Stomach smooth muscle (tissue), 2 donors: Measurements from ENCODE around the gene MAGOHB.
"Not testable (repeated sequence)": the region's sequence is repeated elsewhere in the genome, so short reads cannot be mapped to it uniquely, and the experiment has no call there.

ENCODE experiments used
- H3K27ac ChIP-seq: one replicate; pipeline ENCODE4 v1.7.0; 2013; ENCODE audit warnings: mild to moderate bottlenecking, low read length, inconsistent platforms
- H3K27me3 ChIP-seq, 2 donors: one replicate each; pipeline ENCODE4 v1.7.0; 2013; ENCODE audit warnings: low read length in 2 of 2; ENCODE audit not compliant: insufficient read depth in 2 of 2, control insufficient read depth in 1 of 2
- H3K36me3 ChIP-seq, 2 donors: one replicate each; pipeline ENCODE4 v1.7.0; 2013; ENCODE audit warnings: low read length in 2 of 2; ENCODE audit not compliant: control insufficient read depth in 2 of 2, insufficient read depth in 2 of 2
- H3K4me1 ChIP-seq: one replicate; pipeline ENCODE4 v1.7.0; 2013; ENCODE audit warnings: low read length; ENCODE audit not compliant: control insufficient read depth, insufficient read depth
- H3K4me3 ChIP-seq, 2 donors: one replicate each; pipeline ENCODE4 v1.7.0; 2013; ENCODE audit warnings: low read length in 2 of 2
- H3K9ac ChIP-seq, 2 donors: one replicate each; pipeline ENCODE4 v1.7.0; 2013; ENCODE audit warnings: low read length in 2 of 2, mild to moderate bottlenecking in 1 of 2
- H3K9me3 ChIP-seq, 2 donors: one replicate each; pipeline ENCODE4 v1.7.0; 2013; ENCODE audit warnings: low read length in 2 of 2; ENCODE audit not compliant: control insufficient read depth in 2 of 2
- donor health status: healthy.
- donor health status: Pancreatic carcinoma.

The MAGOHB gene

DNA sequence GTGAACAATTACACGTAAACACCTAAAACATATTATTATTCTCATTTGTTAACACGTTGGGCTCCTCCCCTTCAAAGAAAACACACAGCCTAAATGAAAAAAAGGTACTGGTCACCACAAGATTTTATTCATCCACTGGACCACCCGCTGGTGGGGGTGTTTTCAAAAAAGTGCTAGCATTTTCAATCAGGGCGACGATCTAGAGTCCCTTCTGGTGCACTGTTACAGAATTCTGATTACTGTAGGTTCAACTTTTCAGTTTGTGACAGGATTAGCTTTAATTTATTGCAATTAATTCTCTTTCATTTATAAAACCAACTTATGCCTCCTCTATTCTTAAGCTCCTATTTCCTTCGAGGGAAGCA, 443 bp downstream of the MAGOHB start:
- Histone ChIP-seq H3K36me3 (peaks cover 14 to 15% of the 10 kb centered on the region in 2 donors), H3K9me3 (no peaks in the 10 kb centered on the region), H3K27me3 (no peaks in the 10 kb centered on the region), H3K4me1 (peaks cover 3% of the 10 kb centered on the region), H3K27ac (peak overlapping the region; percentile 80), H3K9ac (peak overlapping the region; percentile 95 to 96), H3K4me3 (peak overlapping the region; percentile 80 to 97)

DNA sequence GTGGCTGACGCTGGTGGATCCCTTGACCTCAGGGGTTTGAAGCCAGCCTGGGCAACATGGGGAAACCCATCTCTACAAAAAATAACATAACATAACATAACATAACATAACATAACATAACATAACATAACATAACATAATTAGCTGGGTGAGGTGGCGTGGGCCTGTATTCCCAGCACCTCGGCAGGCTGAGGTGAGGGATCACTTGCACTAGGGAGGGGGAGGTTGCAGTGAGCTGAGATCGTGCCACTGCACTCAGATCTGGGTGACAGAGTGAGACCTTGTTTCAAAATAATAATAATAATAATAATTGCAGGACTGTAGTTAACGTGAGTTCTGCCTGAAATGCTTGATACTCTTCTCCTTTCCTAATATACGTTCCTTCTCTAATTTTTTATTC, 1.3 kb downstream of the MAGOHB start:
- Histone ChIP-seq H3K9ac (peak overlapping the region in 1 of 2 donors; percentile 95), H3K36me3 (peaks cover 14 to 22% of the 10 kb centered on the region in 2 donors), H3K4me1 (peaks cover 3% of the 10 kb centered on the region), H3K27ac (no peak overlapping the region), H3K4me3 (peak overlapping the region; percentile 80 to 97), H3K9me3 (no peaks in the 10 kb centered on the region), H3K27me3 (no peaks in the 10 kb centered on the region)

DNA sequence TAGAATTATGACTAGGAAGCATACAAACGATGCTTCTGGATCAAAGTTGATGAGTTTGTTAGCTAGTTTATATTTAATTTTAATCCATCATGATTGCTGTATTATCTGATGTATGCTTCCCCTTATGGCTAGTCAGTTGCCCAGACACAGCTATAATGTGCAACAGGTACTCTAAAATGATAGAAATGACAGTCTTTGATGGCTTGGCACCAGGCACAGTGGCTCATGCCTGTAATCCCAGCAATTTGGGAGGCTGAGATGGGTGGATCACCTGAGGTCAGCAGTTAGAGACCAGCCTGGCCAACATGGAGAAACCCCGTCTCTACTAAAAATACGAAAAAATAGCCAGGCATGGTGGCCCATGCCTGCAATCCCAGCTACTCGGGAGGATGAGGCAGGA, 2.2 kb downstream of the MAGOHB start:
- H3K36me3 ChIP-seq = peaks cover 14 to 22% of the 10 kb centered on the region in 2 donors
- not testable (repeated sequence) for H3K9me3 ChIP-seq

DNA sequence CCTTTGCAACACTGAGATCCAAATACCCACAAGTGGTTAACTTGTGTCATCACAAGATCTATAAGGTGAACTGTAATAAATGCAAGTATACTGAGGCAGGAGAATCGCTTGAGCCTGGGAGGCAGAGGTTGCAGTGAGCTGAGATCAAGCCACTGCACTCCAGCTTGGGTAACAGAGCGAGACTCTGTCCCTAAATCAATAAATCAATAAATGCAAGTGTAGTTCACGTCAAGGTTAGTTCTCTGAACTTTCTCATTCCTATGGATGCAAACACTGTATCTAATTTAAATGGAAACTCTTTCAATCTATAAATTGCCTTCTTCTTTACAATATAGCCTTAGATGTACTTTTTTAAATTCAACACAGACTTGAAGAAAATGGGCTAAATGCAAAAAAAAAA, 3.2 kb downstream of the MAGOHB start:
- Histone ChIP-seq H3K9me3 (no peaks in the 10 kb centered on the region), H3K9ac (no peak overlapping the region), H3K4me3 (no peak overlapping the region), H3K27ac (no peak overlapping the region), H3K27me3 (no peaks in the 10 kb centered on the region), H3K36me3 (peaks cover 14 to 26% of the 10 kb centered on the region in 2 donors), H3K4me1 (peaks cover 3% of the 10 kb centered on the region)

More for the DNA sequence above, 2.2 kb downstream of the MAGOHB start:
- H3K27me3 ChIP-seq, H3K4me3 ChIP-seq, H3K27ac ChIP-seq, H3K9ac ChIP-seq, H3K4me1 ChIP-seq: not testable (repeated sequence)

DNA sequence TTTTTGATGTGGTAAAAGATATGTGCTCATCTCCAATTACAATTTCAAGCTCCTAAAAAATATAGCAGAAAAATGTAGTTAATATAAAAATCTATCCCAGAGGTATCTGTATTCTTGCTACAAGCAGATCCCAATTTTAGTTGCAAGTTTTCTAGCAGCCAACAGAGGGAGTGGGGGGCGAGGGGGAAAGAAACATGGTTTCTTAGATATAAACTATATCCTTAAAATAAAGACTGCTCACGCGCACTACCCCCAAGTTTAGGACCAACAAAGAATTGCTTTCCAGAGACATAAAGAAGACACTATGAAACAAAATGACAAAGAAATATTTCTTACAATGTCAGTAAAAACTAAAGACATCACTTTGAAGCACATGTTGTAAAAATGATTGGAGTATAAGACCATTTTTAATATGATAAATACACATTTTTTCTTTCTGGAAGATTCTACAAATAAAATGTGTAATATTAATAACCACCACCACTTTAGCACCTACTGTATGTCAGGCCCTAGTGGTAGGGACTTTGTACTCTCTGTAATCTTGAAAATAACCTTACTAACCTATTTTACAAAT, 5.4 kb downstream of the MAGOHB start:
- H3K27ac ChIP-seq = no peak overlapping the region
- no peaks in the 10 kb centered on the region for H3K9me3 ChIP-seq
- no peak overlapping the region for H3K4me3 ChIP-seq
- no peak overlapping the region for H3K9ac ChIP-seq
- no peaks in the 10 kb centered on the region for H3K27me3 ChIP-seq
- peaks cover 3% of the 10 kb centered on the region for H3K4me1 ChIP-seq
- H3K36me3 ChIP-seq = peaks cover 14 to 29% of the 10 kb centered on the region in 2 donors

DNA sequence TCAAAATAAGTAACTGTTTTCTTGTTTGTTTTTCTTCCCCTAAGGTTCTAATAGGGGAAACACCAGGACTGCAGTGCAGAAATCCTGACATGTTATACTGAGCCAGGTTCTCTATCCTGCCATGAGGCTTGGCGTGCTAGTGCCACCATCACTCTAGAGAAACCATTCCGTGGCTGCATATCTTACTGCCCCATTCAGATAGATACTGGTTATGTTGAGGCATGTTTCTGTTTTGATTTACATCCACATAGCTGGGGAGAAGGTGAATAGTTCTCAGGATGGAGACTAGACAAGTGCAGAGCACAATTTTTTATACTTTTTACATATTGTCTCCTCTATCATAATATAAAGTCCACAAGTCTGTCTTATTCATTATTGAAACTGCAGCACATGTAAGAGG, 11.5 kb downstream of the MAGOHB start:
- Histone ChIP-seq H3K36me3 (peaks cover 5 to 11% of the 10 kb centered on the region in 2 donors), H3K4me3 (no peak overlapping the region), H3K4me1 (no peaks in the 10 kb centered on the region), H3K9me3 (no peaks in the 10 kb centered on the region), H3K27ac (no peak overlapping the region), H3K9ac (no peak overlapping the region), H3K27me3 (no peaks in the 10 kb centered on the region)

DNA sequence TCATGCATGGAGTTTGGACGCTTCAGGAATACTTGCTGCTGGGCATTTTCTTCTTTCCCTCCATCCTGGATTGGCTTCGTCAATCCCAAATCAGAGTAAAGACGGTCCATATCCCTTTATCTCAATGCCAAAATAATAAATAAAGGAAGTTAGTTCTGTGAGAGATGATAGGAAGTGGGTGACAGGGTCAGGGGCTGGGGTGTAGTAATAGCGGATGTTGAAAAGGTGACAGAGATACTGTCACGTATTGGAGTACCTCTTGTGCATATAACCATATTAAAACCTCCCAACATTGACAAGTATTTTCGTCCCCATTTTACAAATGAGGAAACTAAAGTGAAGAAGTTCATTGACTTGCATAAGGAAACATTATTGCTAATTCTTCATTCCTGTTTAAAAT, 12.4 kb downstream of the MAGOHB start:
- no peaks in the 10 kb centered on the region for H3K9me3 ChIP-seq

DNA sequence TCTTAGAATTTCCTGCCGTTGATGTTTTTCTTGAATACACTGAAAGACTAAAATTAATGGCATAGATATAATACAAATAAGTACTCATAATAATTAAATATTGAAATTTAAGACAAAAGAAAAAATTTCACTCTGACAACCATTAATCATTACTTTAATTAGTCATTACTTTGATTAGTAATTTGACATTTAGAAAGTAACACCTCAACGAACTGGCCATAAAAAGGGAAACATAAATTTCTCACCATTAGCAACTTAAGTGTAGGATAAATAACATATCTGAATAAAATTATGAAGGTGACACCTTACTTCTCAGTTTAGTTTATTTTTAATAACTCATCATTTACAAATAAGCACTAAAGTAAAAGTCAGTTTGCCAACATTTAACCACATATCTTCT, 17.5 kb downstream of the MAGOHB start:
- Histone ChIP-seq H3K4me3 (no peak overlapping the region), H3K27ac (no peak overlapping the region)

More for the DNA sequence above, 12.4 kb downstream of the MAGOHB start:
- no peaks in the 10 kb centered on the region for H3K27me3 ChIP-seq
- H3K27ac ChIP-seq = no peak overlapping the region
- H3K36me3 ChIP-seq = peaks cover 5 to 11% of the 10 kb centered on the region in 2 donors
- H3K4me3 ChIP-seq = no peak overlapping the region
- H3K9ac ChIP-seq = no peak overlapping the region
- no peaks in the 10 kb centered on the region for H3K4me1 ChIP-seq

DNA sequence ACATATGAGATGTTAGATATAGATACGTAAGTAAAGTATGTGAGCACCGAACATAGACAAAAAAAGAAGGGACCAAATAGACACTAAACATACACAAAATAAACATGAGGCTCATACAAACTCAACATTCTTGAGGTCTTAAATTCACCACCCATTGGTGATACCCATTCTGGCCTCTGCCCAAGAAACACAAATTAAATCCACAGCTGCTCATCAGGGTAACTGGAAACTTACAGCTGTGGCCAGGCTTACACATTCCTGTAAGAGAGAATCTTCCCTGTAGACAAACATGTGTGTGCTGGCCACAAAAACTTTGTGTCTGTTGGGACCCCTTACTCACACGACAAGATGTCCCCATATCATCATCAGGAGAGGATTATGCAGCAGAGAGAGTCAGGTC, 22.4 kb downstream of the MAGOHB start:
- H3K27ac ChIP-seq = no peak overlapping the region
- no peaks in the 10 kb centered on the region for H3K9me3 ChIP-seq
- no peak overlapping the region for H3K4me3 ChIP-seq
- no peaks in the 10 kb centered on the region for H3K27me3 ChIP-seq
- no peaks in the 10 kb centered on the region for H3K4me1 ChIP-seq
- H3K9ac ChIP-seq = no peak overlapping the region
- H3K36me3 ChIP-seq = peaks cover 4 to 6% of the 10 kb centered on the region in 2 donors

More for the DNA sequence above, 17.5 kb downstream of the MAGOHB start:
- Histone ChIP-seq H3K4me1 (no peaks in the 10 kb centered on the region), H3K36me3 (peaks cover 9% of the 10 kb centered on the region in 2 donors), H3K9ac (no peak overlapping the region), H3K27me3 (no peaks in the 10 kb centered on the region), H3K9me3 (no peaks in the 10 kb centered on the region)

DNA sequence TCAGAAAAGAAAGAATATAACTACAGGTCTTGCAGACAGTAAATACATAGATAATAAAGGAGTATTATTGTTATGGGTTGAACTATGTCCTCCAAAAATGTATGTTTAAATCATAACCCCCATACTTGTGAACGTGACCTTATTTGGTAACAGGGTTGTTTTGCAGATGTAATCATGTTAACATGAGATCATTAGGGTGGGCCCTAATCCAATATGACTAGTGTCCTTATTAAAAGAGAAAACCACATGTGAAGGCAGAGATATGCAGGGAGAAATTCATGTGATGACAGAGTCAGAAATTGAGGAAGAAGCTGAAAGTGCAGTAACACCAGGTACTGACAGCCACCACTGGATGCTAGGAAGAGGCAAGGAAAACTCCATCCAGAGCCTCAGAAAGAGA, 29.0 kb downstream of the MAGOHB start:
- Histone ChIP-seq H3K9me3 (no peaks in the 10 kb centered on the region), H3K27me3 (no peaks in the 10 kb centered on the region), H3K36me3 (peaks cover 2 to 5% of the 10 kb centered on the region in 2 donors), H3K4me3 (no peak overlapping the region), H3K27ac (no peak overlapping the region), H3K9ac (no peak overlapping the region), H3K4me1 (no peaks in the 10 kb centered on the region)

DNA sequence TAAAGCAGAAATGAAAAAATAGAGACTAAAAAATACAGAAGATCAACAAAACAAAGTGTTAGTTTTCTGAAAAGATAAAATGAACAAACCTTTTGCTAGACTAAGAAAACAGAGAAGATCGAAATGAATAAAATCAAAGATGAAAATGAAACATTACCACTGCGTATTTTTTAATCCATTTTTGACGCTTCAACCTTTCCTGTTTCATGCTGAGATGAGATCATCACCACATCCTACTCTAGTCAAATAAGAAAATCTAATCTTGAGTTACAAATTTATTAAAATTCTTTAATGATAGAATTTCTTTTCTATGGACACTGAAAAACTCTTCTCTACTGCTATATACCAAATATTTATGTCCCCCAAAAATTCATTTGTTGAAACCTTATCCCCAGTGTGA, 30.7 kb downstream of the MAGOHB start:
- Histone ChIP-seq H3K4me1 (no peaks in the 10 kb centered on the region), H3K36me3 (peaks cover 2 to 5% of the 10 kb centered on the region in 2 donors), H3K27me3 (no peaks in the 10 kb centered on the region), H3K9me3 (no peaks in the 10 kb centered on the region), H3K4me3 (no peak overlapping the region), H3K9ac (no peak overlapping the region), H3K27ac (no peak overlapping the region)
